ENCODE data around the gene VPS37B. TPM values are rescaled to one million over a fixed set of nuclear protein-coding genes. Genes with fewer than 3 reads are reported as not detected.
A peak's percentile ranks its signal among the peaks of the same experiment; 100 is the strongest.

VPS37B gene
- total and polyA plus RNA-seq, 3 experiments from 2014 or later, result 19.3 to 30.6 (median 19.9) TPM

GRCh38 chr12:122884860-122885259 is 11.1 kb downstream of the VPS37B start:
- Histone ChIP-seq H3K27me3 (ENCODE audit: insufficient read depth, low read length, poor library complexity, severe bottlenecking) (no peaks in the 10 kb centered on the region), H3K36me3 (ENCODE audit: insufficient read depth, low read length) (no peaks in the 10 kb centered on the region), H3K4me1 (ENCODE audit: insufficient read depth, low read length) (peaks cover 63% of the 10 kb centered on the region), H3K9me3 (ENCODE audit: low read length) (no peaks in the 10 kb centered on the region), H3K4me3 (ENCODE audit: low read length) (no peak overlapping the region), H3K27ac (ENCODE audit: low read depth, low read length) (no peak overlapping the region)
- CTCF ChIA-PET, result no interaction called here
- Mint-ChIP-seq H3K9me3 (no peaks in the 10 kb centered on the region), H3K27me3 (no peaks in the 10 kb centered on the region), H3K36me3 (peaks cover 0 to 11% (median 0%) of the 10 kb centered on the region in 3 donors), H3K4me3 (no peak overlapping the region), H3K27ac (peak overlapping the region in 2 of 8 donors; percentile 54 to 84), H3K4me1 (peaks cover 82 to 95% (median 88%) of the 10 kb centered on the region in 3 donors)
- DNase-seq, result no peak
- POLR2A ChIA-PET, result no interaction called here

GRCh38 chr12:122884091-122884826 is 11.7 kb downstream of the VPS37B start:
- Histone ChIP-seq H3K4me3 (ENCODE audit: low read length) (no peak overlapping the region), H3K27me3 (ENCODE audit: insufficient read depth, low read length, poor library complexity, severe bottlenecking) (no peaks in the 10 kb centered on the region), H3K9me3 (ENCODE audit: low read length) (no peaks in the 10 kb centered on the region), H3K36me3 (ENCODE audit: insufficient read depth, low read length) (no peaks in the 10 kb centered on the region), H3K4me1 (ENCODE audit: insufficient read depth, low read length) (peaks cover 63% of the 10 kb centered on the region), H3K27ac (ENCODE audit: low read depth, low read length) (no peak overlapping the region)
- ChIA-PET POLR2A (no interaction called here), CTCF (interaction anchor here (1.5 to 2.6 kb wide), 2 partner anchors 10 to 23 kb away, joined by 4 to 12 read pairs; no protein-coding TSS in a partner anchor)
- H3K36me3 Mint-ChIP-seq, result peaks cover 0 to 15% (median 2%) of the 10 kb centered on the region in 3 donors
- H3K9me3 Mint-ChIP-seq, result no peaks in the 10 kb centered on the region
- H3K4me3 Mint-ChIP-seq, result peak overlapping the region in 1 of 7 donors; percentile 51
- peak overlapping the region; percentile 41 to 84 (median 53) for H3K27ac Mint-ChIP-seq
- peaks cover 84 to 96% (median 88%) of the 10 kb centered on the region in 3 donors for H3K4me1 Mint-ChIP-seq
- DNase-seq, result no peak
- no peaks in the 10 kb centered on the region for H3K27me3 Mint-ChIP-seq

DNA sequence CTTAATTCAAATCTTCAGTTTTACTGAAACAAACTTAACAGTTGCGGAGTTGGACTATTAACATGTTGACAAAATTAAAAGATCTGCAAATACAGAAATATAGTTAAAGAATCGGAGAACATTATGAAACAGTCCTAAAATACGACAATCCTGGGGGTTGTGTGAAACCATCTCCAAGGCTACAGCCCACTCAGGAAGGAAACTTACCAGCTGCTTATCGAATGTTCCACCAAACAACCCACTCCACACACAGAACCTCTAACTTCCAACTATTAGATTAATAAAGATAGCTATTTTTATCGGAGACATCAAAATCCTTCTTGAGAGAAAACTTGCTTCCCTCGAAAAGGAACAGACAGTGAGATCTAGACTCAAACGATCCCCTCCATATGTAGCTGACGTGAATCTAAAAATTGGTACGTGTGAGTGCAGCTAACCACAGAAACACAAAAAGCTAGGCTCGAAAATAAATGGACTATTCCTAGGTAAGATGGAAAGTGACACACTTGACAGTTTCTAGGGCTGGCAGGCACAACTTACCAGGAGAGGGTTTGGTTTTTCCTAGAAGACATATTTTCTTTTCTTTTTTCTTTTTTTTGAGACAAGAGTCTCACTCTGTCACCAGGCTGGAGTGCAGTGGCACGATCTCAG is 12.9 kb downstream of the VPS37B start:
- H3K27me3 ChIP-seq (ENCODE audit: insufficient read depth, low read length, poor library complexity, severe bottlenecking), result no peaks in the 10 kb centered on the region
- Mint-ChIP-seq H3K27me3 (no peaks in the 10 kb centered on the region), H3K36me3 (peaks cover 0 to 20% (median 2%) of the 10 kb centered on the region in 3 donors), H3K27ac (peak overlapping the region; percentile 58 to 87 (median 79)), H3K9me3 (no peaks in the 10 kb centered on the region), H3K4me3 (peak overlapping the region in 6 of 7 donors; percentile 8 to 68 (median 30)), H3K4me1 (peaks cover 83 to 96% (median 88%) of the 10 kb centered on the region in 3 donors)
- peaks cover 62% of the 10 kb centered on the region for H3K4me1 ChIP-seq (ENCODE audit: insufficient read depth, low read length)
- POLR2A ChIA-PET, result interaction anchor here (1.6 kb wide), 1 partner anchor 15 kb away, joined by 8 read pairs; no protein-coding TSS in a partner anchor
- H3K36me3 ChIP-seq (ENCODE audit: insufficient read depth, low read length), result no peaks in the 10 kb centered on the region
- CTCF ChIA-PET, result interaction anchor here (0.9 to 2.6 kb wide), 6 partner anchors 8 to 70 kb away, joined by 4 to 12 read pairs (median 6); no protein-coding TSS in a partner anchor
- no peaks in the 10 kb centered on the region for H3K9me3 ChIP-seq (ENCODE audit: low read length)
- no peak for DNase-seq
- no peak overlapping the region for H3K27ac ChIP-seq (ENCODE audit: low read depth, low read length)
- H3K4me3 ChIP-seq (ENCODE audit: low read length), result no peak overlapping the region

- Mint-ChIP-seq H3K36me3 (peaks cover 0 to 27% (median 4%) of the 10 kb centered on the region in 3 donors), H3K27ac (peak overlapping the region; percentile 40 to 97 (median 80)), H3K27me3 (no peaks in the 10 kb centered on the region), H3K9me3 (no peaks in the 10 kb centered on the region), H3K4me3 (peak overlapping the region in 2 of 7 donors; percentile 14 to 58), H3K4me1 (peaks cover 87 to 96% (median 94%) of the 10 kb centered on the region in 3 donors)
- Histone ChIP-seq H3K4me3 (ENCODE audit: low read length) (no peak overlapping the region), H3K27me3 (ENCODE audit: insufficient read depth, low read length, poor library complexity, severe bottlenecking) (no peaks in the 10 kb centered on the region), H3K9me3 (ENCODE audit: low read length) (no peaks in the 10 kb centered on the region), H3K4me1 (ENCODE audit: insufficient read depth, low read length) (peaks cover 66% of the 10 kb centered on the region), H3K27ac (ENCODE audit: low read depth, low read length) (no peak overlapping the region), H3K36me3 (ENCODE audit: insufficient read depth, low read length) (no peaks in the 10 kb centered on the region)
- no peak for DNase-seq
- CTCF ChIA-PET, result interaction anchor here (1.1 to 3.8 kb wide), 4 partner anchors 14 to 75 kb away, joined by 4 to 13 read pairs (median 6); no protein-coding TSS in a partner anchor
- POLR2A ChIA-PET, result no interaction called here
These were observed 15.3 kb downstream of the VPS37B start for GRCh38 chr12:122880668-122881067.

GRCh38 chr12:122880155-122880667 is 15.7 kb downstream of the VPS37B start:
- H3K27me3 Mint-ChIP-seq, result no peaks in the 10 kb centered on the region
- CTCF ChIA-PET, result interaction anchor here (1.1 to 3.8 kb wide), 5 partner anchors 9 to 76 kb away, joined by 4 to 13 read pairs (median 5); no protein-coding TSS in a partner anchor
- H3K27me3 ChIP-seq (ENCODE audit: insufficient read depth, low read length, poor library complexity, severe bottlenecking), result no peaks in the 10 kb centered on the region
- H3K27ac Mint-ChIP-seq, result peak overlapping the region; percentile 40 to 97 (median 86)
- H3K4me1 ChIP-seq (ENCODE audit: insufficient read depth, low read length), result peaks cover 71% of the 10 kb centered on the region
- H3K36me3 ChIP-seq (ENCODE audit: insufficient read depth, low read length), result no peaks in the 10 kb centered on the region
- H3K9me3 Mint-ChIP-seq, result no peaks in the 10 kb centered on the region
- H3K9me3 ChIP-seq (ENCODE audit: low read length), result no peaks in the 10 kb centered on the region
- no peak for DNase-seq
- peak overlapping the region in 2 of 7 donors; percentile 14 to 58 for H3K4me3 Mint-ChIP-seq
- H3K36me3 Mint-ChIP-seq, result peaks cover 0 to 27% (median 4%) of the 10 kb centered on the region in 3 donors
- POLR2A ChIA-PET, result no interaction called here
- H3K4me1 Mint-ChIP-seq, result peaks cover 91 to 100% (median 99%) of the 10 kb centered on the region in 3 donors
- H3K4me3 ChIP-seq (ENCODE audit: low read length), result no peak overlapping the region
- no peak overlapping the region for H3K27ac ChIP-seq (ENCODE audit: low read depth, low read length)

DNA sequence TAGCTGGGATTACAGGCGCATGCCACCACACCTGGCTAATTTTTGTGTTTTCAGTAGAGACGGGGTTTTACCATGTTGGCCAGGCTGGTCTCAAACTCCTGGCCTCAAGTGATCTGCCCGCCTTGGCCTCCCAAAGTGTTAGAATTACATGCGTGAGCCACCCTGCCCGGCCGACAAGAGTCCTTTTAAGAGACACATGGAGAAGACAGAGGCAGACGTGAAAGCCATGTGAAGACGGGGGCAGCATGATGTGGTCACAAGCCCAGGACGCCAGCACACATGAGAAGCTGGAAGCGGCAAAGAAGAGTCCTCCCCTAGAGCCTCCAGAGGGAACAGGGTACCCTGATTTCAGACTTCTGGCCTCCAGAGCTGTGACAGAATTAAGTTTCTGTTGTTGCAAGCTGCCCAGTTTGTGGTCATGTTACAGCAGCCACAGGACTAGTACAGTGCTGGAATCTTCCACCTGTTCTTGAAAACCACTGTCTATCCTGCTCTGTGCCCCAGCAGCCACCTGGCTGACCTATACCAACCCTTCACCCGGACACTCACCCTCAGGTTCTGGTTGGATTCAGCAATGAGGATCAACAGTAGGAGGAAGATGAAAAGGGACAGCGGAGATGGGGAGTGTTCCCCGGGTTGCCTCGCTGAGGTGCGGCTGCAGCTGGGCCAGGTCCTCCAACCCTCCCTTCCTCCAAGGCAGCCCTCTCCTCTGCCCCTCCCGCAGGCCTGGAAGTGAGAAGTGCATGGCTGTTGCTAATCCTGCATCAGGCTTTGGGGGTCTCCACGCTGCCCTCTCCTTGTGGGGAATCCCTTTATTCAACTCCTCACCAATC is 16.9 kb downstream of the VPS37B start:
- no peaks in the 10 kb centered on the region for H3K27me3 Mint-ChIP-seq
- ChIA-PET CTCF (interaction anchor here (1.1 to 3.8 kb wide), 7 partner anchors 9 to 77 kb away, joined by 4 to 13 read pairs (median 5); no protein-coding TSS in a partner anchor), POLR2A (interaction anchor here (0.6 to 2.8 kb wide), 2 partner anchors 19 to 44 kb away, joined by 4 to 11 read pairs; no protein-coding TSS in a partner anchor)
- peaks cover 88 to 97% (median 96%) of the 10 kb centered on the region in 3 donors for H3K4me1 Mint-ChIP-seq
- no peak for DNase-seq
- peaks cover 76% of the 10 kb centered on the region for H3K4me1 ChIP-seq (ENCODE audit: insufficient read depth, low read length)
- no peaks in the 10 kb centered on the region for H3K9me3 Mint-ChIP-seq
- peak overlapping the region; percentile 19 to 85 (median 55) for H3K4me3 Mint-ChIP-seq
- peak overlapping the region; percentile 53 to 95 (median 90) for H3K27ac Mint-ChIP-seq
- H3K9me3 ChIP-seq (ENCODE audit: low read length), result no peaks in the 10 kb centered on the region
- no peaks in the 10 kb centered on the region for H3K36me3 ChIP-seq (ENCODE audit: insufficient read depth, low read length)
- no peak overlapping the region for H3K27ac ChIP-seq (ENCODE audit: low read depth, low read length)
- peaks cover 0 to 27% (median 4%) of the 10 kb centered on the region in 3 donors for H3K36me3 Mint-ChIP-seq
- no peak overlapping the region for H3K4me3 ChIP-seq (ENCODE audit: low read length)
- no peaks in the 10 kb centered on the region for H3K27me3 ChIP-seq (ENCODE audit: insufficient read depth, low read length, poor library complexity, severe bottlenecking)

DNA sequence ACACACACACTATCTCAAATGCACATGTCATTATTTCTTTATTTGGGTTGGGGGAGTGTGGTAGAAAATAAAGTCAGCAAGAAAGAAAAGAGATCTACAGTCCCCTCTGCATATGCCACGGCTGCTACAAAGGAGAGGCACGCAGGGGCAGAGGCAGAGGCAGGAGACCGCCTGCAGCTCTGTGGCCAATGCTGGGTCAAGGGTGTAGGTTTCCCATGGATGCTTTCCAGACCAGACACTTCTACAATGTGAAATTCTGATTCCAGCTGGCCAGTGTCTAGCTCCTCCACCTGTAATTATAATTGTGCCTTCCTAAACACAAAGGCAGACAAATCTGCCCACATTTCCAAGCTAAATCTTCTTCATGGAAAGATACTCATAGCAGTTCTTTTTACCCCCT is 19.2 kb downstream of the VPS37B start:
- H3K27ac Mint-ChIP-seq, result peak overlapping the region in 6 of 8 donors; percentile 2 to 95 (median 70)
- DNase-seq, result no peak
- Histone ChIP-seq H3K27me3 (ENCODE audit: insufficient read depth, low read length, poor library complexity, severe bottlenecking) (no peaks in the 10 kb centered on the region), H3K36me3 (ENCODE audit: insufficient read depth, low read length) (no peaks in the 10 kb centered on the region), H3K9me3 (ENCODE audit: low read length) (no peaks in the 10 kb centered on the region), H3K4me1 (ENCODE audit: insufficient read depth, low read length) (peaks cover 78% of the 10 kb centered on the region), H3K27ac (ENCODE audit: low read depth, low read length) (no peak overlapping the region), H3K4me3 (ENCODE audit: low read length) (no peak overlapping the region)
- H3K4me3 Mint-ChIP-seq, result peak overlapping the region in 1 of 7 donors; percentile 44
- POLR2A ChIA-PET, result interaction anchor here (2.8 kb wide), 1 partner anchor 22 kb away, joined by 11 read pairs; no protein-coding TSS in a partner anchor
- peaks cover 0 to 36% (median 5%) of the 10 kb centered on the region in 3 donors for H3K36me3 Mint-ChIP-seq
- H3K27me3 Mint-ChIP-seq, result no peaks in the 10 kb centered on the region
- CTCF ChIA-PET, result interaction anchor here (7.4 kb wide), 1 partner anchor 19 kb away, joined by 43 read pairs; the partner anchor contains the start of gene VPS37B
- H3K4me1 Mint-ChIP-seq, result peaks cover 91 to 97% (median 96%) of the 10 kb centered on the region in 3 donors
- no peaks in the 10 kb centered on the region for H3K9me3 Mint-ChIP-seq

All from CD8-positive, alpha-beta memory T cell (primary cell).